Testis (tissue), 3 donors: ENCODE measurements around the gene CCDC127. TPM values are rescaled to one million over a fixed set of nuclear protein-coding genes. Genes with fewer than 3 reads are reported as not detected.

Experiments used
- DNase-seq: peaks from one replicate; pipeline ENCODE4 v3.0.0-alpha.2; 2019
- H3K27ac ChIP-seq, 2 donors: fragments of 200-600 bp; sonication (generic); one replicate each; pipeline ENCODE4 v1.5.1; 2019
- H3K27me3 ChIP-seq: fragments of 200-600 bp; sonication (generic); one replicate; pipeline ENCODE4 v1.5.1; 2019
- H3K36me3 ChIP-seq: fragments of 200-600 bp; sonication (generic); one replicate; pipeline ENCODE4 v1.5.1; 2017; ENCODE audit warnings: low read depth; ENCODE audit errors: missing control alignments
- H3K4me1 ChIP-seq: fragments of 200-600 bp; sonication (generic); one replicate; pipeline ENCODE4 v1.5.1; 2019
- H3K4me3 ChIP-seq, 2 donors: fragments of 200-600 bp; sonication (generic); one replicate each; pipeline ENCODE4 v1.5.1; 2017 to 2019
- H3K9me3 ChIP-seq: fragments of 200-600 bp; sonication (generic); one replicate; pipeline ENCODE4 v1.5.1; 2017
- CTCF ChIP-seq, 3 experiments: fragments of 450-650 bp in 2 of 3; fragments of 200-600 bp in 1 of 3; sonication (generic) in 1 of 3; IDR thresholded peaks; one replicate each; pipeline ENCODE4 v1.5.1; 2016 to 2019; ENCODE audit warnings: antibody characterized with exemption in 3 of 3, mild to moderate bottlenecking in 2 of 3, moderate library complexity in 1 of 3
- POLR2A ChIP-seq: fragments of 450-650 bp; IDR thresholded peaks from one replicate; pipeline ENCODE4 v1.6.1; 2017; ENCODE audit warnings: antibody characterized with exemption, mild to moderate bottlenecking, moderate library complexity
- WGBS, 2 donors: methylation state at CpG; one replicate each; pipeline ENCODE4 v1.1.5; 2018; 5-methylcytosine and 5-hydroxymethylcytosine counted together
- intact Hi-C: fragments of 100-400 bp; cut with DNase I; formaldehyde crosslinking; loops from one replicate; pipeline ENCODE4 v1.15.1; 2023; ENCODE audit warnings: low total_unique reads
- polyA plus RNA-seq: library from polyadenylated mRNA; stranded (reverse); fragments of 350-450 nt; fragmentation: Illumina TruSeq; extraction: RNeasy Lipid Tissue Mini Kit (QIAGEN cat#74804); gene quantifications from one replicate; pipeline ENCODE4 v1.2.3, GENCODE V29; 2014; ENCODE audit warnings: low read depth, low replicate concordance; ENCODE audit not compliant: insufficient read depth
- total RNA-seq, 2 donors: library from RNA; depleted of rRNA; stranded (reverse); fragments of >200 nt; gene quantifications; one replicate each; pipeline ENCODE4 v1.2.3, GENCODE V29; 2016

CCDC127 gene
- total and polyA plus RNA-seq, 3 donors from 2014 or later = 6.6 to 6.9 (median 6.7) TPM

GRCh38 chr5:152077-152476, 65.9 kb downstream of the CCDC127 start:
- intact Hi-C loops = no loop called here
- no peak overlapping the region for H3K4me3 ChIP-seq
- 93 to 97% methylated on average over 6 of the region's 6 CpGs for WGBS, 2 donors
- H3K9me3 ChIP-seq = no peaks in the 10 kb centered on the region
- H3K27ac ChIP-seq = no peak overlapping the region
- no peaks in the 10 kb centered on the region for H3K4me1 ChIP-seq
- no peaks in the 10 kb centered on the region for H3K36me3 ChIP-seq
- TF ChIP-seq CTCF (IDR thresholded peaks at IDR 0.05) (no peak), POLR2A (no peak)
- no peak for DNase-seq
- H3K27me3 ChIP-seq = no peaks in the 10 kb centered on the region

- Histone ChIP-seq H3K4me1 (no peaks in the 10 kb centered on the region), H3K36me3 (no peaks in the 10 kb centered on the region), H3K4me3 (no peak overlapping the region), H3K27ac (no peak overlapping the region), H3K9me3 (no peaks in the 10 kb centered on the region), H3K27me3 (no peaks in the 10 kb centered on the region)
- intact Hi-C loops = no loop called here
- TF ChIP-seq POLR2A (no peak), CTCF (IDR thresholded peaks at IDR 0.05) (no peak)
- WGBS, 2 donors = 93 to 95% methylated on average over 4 of the region's 4 CpGs
- no peak for DNase-seq
Measured at GRCh38 chr5:150746-151145, 67.2 kb downstream of the CCDC127 start.

GRCh38 chr5:149745-150485, 68.0 kb downstream of the CCDC127 start:
- 88 to 92% methylated on average over 6 of the region's 6 CpGs for WGBS, 2 donors
- TF ChIP-seq CTCF (IDR thresholded peaks at IDR 0.05) = no peak
- no peak for TF ChIP-seq POLR2A
- DNase-seq = no peak
- no peaks in the 10 kb centered on the region for H3K27me3 ChIP-seq
- H3K9me3 ChIP-seq = no peaks in the 10 kb centered on the region
- no peaks in the 10 kb centered on the region for H3K36me3 ChIP-seq
- intact Hi-C loops = no loop called here
- no peaks in the 10 kb centered on the region for H3K4me1 ChIP-seq
- H3K27ac ChIP-seq = no peak overlapping the region
- no peak overlapping the region for H3K4me3 ChIP-seq

- H3K4me1 ChIP-seq = no peaks in the 10 kb centered on the region
- H3K27ac ChIP-seq = no peak overlapping the region
- H3K36me3 ChIP-seq = no peaks in the 10 kb centered on the region
- H3K4me3 ChIP-seq = no peak overlapping the region
- H3K9me3 ChIP-seq = no peaks in the 10 kb centered on the region
- intact Hi-C loops = no loop called here
- WGBS, 2 donors = 93 to 96% methylated on average over 1 of the region's 1 CpG
- H3K27me3 ChIP-seq = no peaks in the 10 kb centered on the region
- no peak for TF ChIP-seq CTCF (IDR thresholded peaks at IDR 0.05)
- TF ChIP-seq POLR2A = no peak
- DNase-seq = no peak
Measured at GRCh38 chr5:147751-148150, 70.2 kb downstream of the CCDC127 start.

Other genes starting within 250 kb of the CCDC127 start
- gene PLEKHG4B, start 126.0 kb downstream of the CCDC127 start, total RNA-seq = 1 to 10 TPM; 6.0 to 6.9 TPM
- 3.2 TPM for gene PLEKHG4B, start 126.0 kb downstream of the CCDC127 start, polyA plus RNA-seq
- under 1 TPM; 0.93 to 0.94 TPM for gene LRRC14B, start 26.7 kb downstream of the CCDC127 start, total RNA-seq
- 0.33 TPM for gene LRRC14B, start 26.7 kb downstream of the CCDC127 start, polyA plus RNA-seq
- gene SDHA, start 167 bp upstream of the CCDC127 start, total RNA-seq = 100 to 1,000 TPM in 1 of 2 donors, 10 to 100 TPM in 1; 96.9 to 107 TPM
- gene SDHA, start 167 bp upstream of the CCDC127 start, polyA plus RNA-seq = 195 TPM
- 100 to 1,000 TPM; 100 to 123 TPM for gene PDCD6, start 53.5 kb upstream of the CCDC127 start, total RNA-seq
- gene PDCD6, start 53.5 kb upstream of the CCDC127 start, polyA plus RNA-seq = 102 TPM
- 10 to 100 TPM; 36.9 to 43.4 TPM for gene AHRR, start 103.6 kb upstream of the CCDC127 start, total RNA-seq
- gene AHRR, start 103.6 kb upstream of the CCDC127 start, polyA plus RNA-seq = 68.5 TPM
- 100 to 1,000 TPM; 120 to 122 TPM for gene EXOC3, start 225.0 kb upstream of the CCDC127 start, total RNA-seq
- gene EXOC3, start 225.0 kb upstream of the CCDC127 start, polyA plus RNA-seq = 111 TPM